ENCODE measurements around the gene FAM221B.
A peak's percentile ranks its signal among the peaks of the same experiment; 100 is the strongest.

The FAM221B gene

DNA sequence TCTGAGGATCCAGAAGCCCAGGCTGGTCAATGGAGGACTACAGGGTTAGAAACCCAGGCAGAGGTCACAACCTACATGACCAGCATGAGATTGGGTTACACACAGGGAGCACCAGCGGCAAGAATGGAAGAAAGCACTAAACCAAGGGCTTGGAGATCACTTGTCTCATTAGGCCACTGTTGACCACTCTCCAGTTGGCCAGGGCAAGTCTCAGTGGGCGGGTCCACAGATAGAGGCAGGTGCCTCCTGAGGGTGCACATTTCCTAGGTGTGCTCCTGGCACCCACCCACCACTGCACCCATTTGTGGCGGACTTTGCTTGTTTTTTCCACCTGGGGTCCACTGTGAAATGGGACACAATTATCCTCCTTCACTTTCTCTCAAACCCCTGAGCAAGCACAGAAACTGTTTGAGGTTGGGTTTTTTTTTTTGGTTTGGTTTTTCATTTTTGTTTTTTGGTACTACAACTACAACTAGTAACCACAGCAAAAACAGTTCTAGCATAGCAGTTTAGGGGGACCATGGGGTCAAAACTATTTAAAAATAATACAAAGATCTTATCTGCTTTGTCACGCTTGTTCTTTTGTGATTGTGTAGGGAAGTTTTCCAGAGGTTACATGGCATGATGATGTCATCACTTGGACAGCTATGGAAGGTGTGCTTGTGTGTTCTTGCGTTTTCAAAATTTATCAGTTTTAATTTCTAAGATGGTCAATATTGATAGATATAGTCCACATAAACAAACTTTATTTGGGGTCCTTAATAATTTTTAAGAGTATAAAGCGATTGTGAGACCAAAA lies 31.0 kb downstream of the FAM221B start:
- Histone ChIP-seq H3K9ac (ENCODE audit: low read length) (no peak overlapping the region), H3K4me2 (ENCODE audit: low read length) (no peak overlapping the region), H2BK120ac (ENCODE audit: low read depth, low read length) (no peak overlapping the region), H4K8ac (ENCODE audit: low read depth, low read length) (no peak overlapping the region), H4K5ac (ENCODE audit: low read length) (no peak overlapping the region), H3K79me1 (ENCODE audit: low read length) (peaks cover 6% of the 10 kb centered on the region), H3K18ac (ENCODE audit: low read length) (no peak overlapping the region), H2BK5ac (ENCODE audit: low read length) (no peak overlapping the region), H3K4me1 (ENCODE audit: control insufficient read depth, low read depth, low read length) (peaks cover 6% of the 10 kb centered on the region), H2BK15ac (replicated peaks; ENCODE audit: low read depth) (no peak overlapping the region), H3K79me2 (ENCODE audit: control insufficient read depth, insufficient read depth, low read length) (peaks cover 3% of the 10 kb centered on the region), H3K36me3 (ENCODE audit: control insufficient read depth, insufficient read depth, low read length) (no peaks in the 10 kb centered on the region), H3K27me3 (ENCODE audit: insufficient read depth, low read length, poor library complexity) (no peaks in the 10 kb centered on the region), H3K23ac (ENCODE audit: low read length) (no peak overlapping the region), H3K27ac (ENCODE audit: low read depth, low read length) (no peak overlapping the region), H3K4me3 (ENCODE audit: low read length) (no peak overlapping the region), H3K56ac (ENCODE audit: low read length) (no peak overlapping the region), H2AK5ac (ENCODE audit: low read length) (no peak overlapping the region), H3K4ac (ENCODE audit: low read depth, low read length) (no peak overlapping the region)
- DNase-seq, result no peak
- WGBS (ENCODE audit: extremely low coverage, insufficient coverage, low lambda C conversion rate), result no CpG with 5 or more reads among the region's 6 CpGs

GRCh38 chr9:35795695-35796094 lies 32.8 kb downstream of the FAM221B start:
- Histone ChIP-seq H3K79me1 (ENCODE audit: low read length) (peaks cover 6% of the 10 kb centered on the region), H3K36me3 (ENCODE audit: control insufficient read depth, insufficient read depth, low read length) (no peaks in the 10 kb centered on the region), H4K5ac (ENCODE audit: low read length) (no peak overlapping the region), H2AK5ac (ENCODE audit: low read length) (no peak overlapping the region), H4K8ac (ENCODE audit: low read depth, low read length) (no peak overlapping the region), H2BK120ac (ENCODE audit: low read depth, low read length) (no peak overlapping the region), H3K9ac (ENCODE audit: low read length) (no peak overlapping the region), H3K18ac (ENCODE audit: low read length) (no peak overlapping the region), H3K23ac (ENCODE audit: low read length) (no peak overlapping the region), H3K27ac (ENCODE audit: low read depth, low read length) (no peak overlapping the region), H3K4me3 (ENCODE audit: low read length) (no peak overlapping the region), H2BK5ac (ENCODE audit: low read length) (no peak overlapping the region), H3K4me1 (ENCODE audit: control insufficient read depth, low read depth, low read length) (peaks cover 6% of the 10 kb centered on the region), H3K27me3 (ENCODE audit: insufficient read depth, low read length, poor library complexity) (no peaks in the 10 kb centered on the region), H3K4me2 (ENCODE audit: low read length) (no peak overlapping the region), H2BK15ac (replicated peaks; ENCODE audit: low read depth) (no peak overlapping the region), H3K56ac (ENCODE audit: low read length) (no peak overlapping the region), H3K79me2 (ENCODE audit: control insufficient read depth, insufficient read depth, low read length) (peaks cover 3% of the 10 kb centered on the region), H3K4ac (ENCODE audit: low read depth, low read length) (no peak overlapping the region)
- no peak for DNase-seq

DNA sequence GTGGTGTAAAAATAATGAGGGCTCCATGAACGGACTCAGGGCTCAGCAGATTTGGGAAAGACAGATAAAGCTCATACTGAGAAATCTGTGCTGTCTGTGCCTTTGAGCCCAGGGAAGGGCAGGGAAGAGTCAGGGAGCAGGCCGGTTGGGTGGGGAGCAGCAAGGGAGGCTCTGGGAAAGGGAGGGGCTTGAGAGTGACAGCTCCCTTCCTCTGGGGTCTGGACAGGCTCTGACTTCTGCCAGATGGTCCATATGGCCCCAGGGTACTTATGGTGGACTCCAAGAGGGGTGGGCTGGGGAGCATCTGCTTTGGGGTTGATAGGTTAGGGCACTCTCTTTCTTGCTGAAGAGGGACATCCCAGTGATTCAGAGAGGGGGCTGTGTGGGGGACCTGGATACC lies 35.1 kb downstream of the FAM221B start:
- H3K4ac ChIP-seq (ENCODE audit: low read depth, low read length), result no peak overlapping the region
- H3K18ac ChIP-seq (ENCODE audit: low read length), result no peak overlapping the region
- H3K4me1 ChIP-seq (ENCODE audit: control insufficient read depth, low read depth, low read length), result peaks cover 6% of the 10 kb centered on the region
- H3K9ac ChIP-seq (ENCODE audit: low read length), result no peak overlapping the region
- no peak overlapping the region for H2BK15ac ChIP-seq (replicated peaks; ENCODE audit: low read depth)
- H3K79me1 ChIP-seq (ENCODE audit: low read length), result peaks cover 5% of the 10 kb centered on the region
- H3K79me2 ChIP-seq (ENCODE audit: control insufficient read depth, insufficient read depth, low read length), result peaks cover 3% of the 10 kb centered on the region
- no peak overlapping the region for H4K8ac ChIP-seq (ENCODE audit: low read depth, low read length)
- no peak for DNase-seq
- no peaks in the 10 kb centered on the region for H3K36me3 ChIP-seq (ENCODE audit: control insufficient read depth, insufficient read depth, low read length)
- no peak overlapping the region for H3K27ac ChIP-seq (ENCODE audit: low read depth, low read length)
- H2AK5ac ChIP-seq (ENCODE audit: low read length), result no peak overlapping the region
- no CpG with 5 or more reads among the region's 2 CpGs for WGBS (ENCODE audit: extremely low coverage, insufficient coverage, low lambda C conversion rate)
- H2BK120ac ChIP-seq (ENCODE audit: low read depth, low read length), result no peak overlapping the region
- H3K56ac ChIP-seq (ENCODE audit: low read length), result peak overlapping the region; percentile 49
- no peaks in the 10 kb centered on the region for H3K27me3 ChIP-seq (ENCODE audit: insufficient read depth, low read length, poor library complexity)
- H3K23ac ChIP-seq (ENCODE audit: low read length), result no peak overlapping the region
- no peak overlapping the region for H3K4me3 ChIP-seq (ENCODE audit: low read length)
- no peak overlapping the region for H3K4me2 ChIP-seq (ENCODE audit: low read length)
- no peak overlapping the region for H4K5ac ChIP-seq (ENCODE audit: low read length)
- H2BK5ac ChIP-seq (ENCODE audit: low read length), result no peak overlapping the region

- Histone ChIP-seq H4K8ac (ENCODE audit: low read depth, low read length) (no peak overlapping the region), H3K79me1 (ENCODE audit: low read length) (peaks cover 5% of the 10 kb centered on the region), H3K79me2 (ENCODE audit: control insufficient read depth, insufficient read depth, low read length) (peaks cover 3% of the 10 kb centered on the region), H3K36me3 (ENCODE audit: control insufficient read depth, insufficient read depth, low read length) (no peaks in the 10 kb centered on the region), H3K4me2 (ENCODE audit: low read length) (no peak overlapping the region), H3K4me1 (ENCODE audit: control insufficient read depth, low read depth, low read length) (peaks cover 6% of the 10 kb centered on the region), H3K4ac (ENCODE audit: low read depth, low read length) (no peak overlapping the region), H2BK5ac (ENCODE audit: low read length) (no peak overlapping the region), H2BK15ac (replicated peaks; ENCODE audit: low read depth) (no peak overlapping the region), H2AK5ac (ENCODE audit: low read length) (no peak overlapping the region), H4K5ac (ENCODE audit: low read length) (no peak overlapping the region), H3K18ac (ENCODE audit: low read length) (no peak overlapping the region), H3K9ac (ENCODE audit: low read length) (peak overlapping the region; percentile 21), H3K4me3 (ENCODE audit: low read length) (no peak overlapping the region), H3K27me3 (ENCODE audit: insufficient read depth, low read length, poor library complexity) (no peaks in the 10 kb centered on the region), H2BK120ac (ENCODE audit: low read depth, low read length) (no peak overlapping the region), H3K23ac (ENCODE audit: low read length) (no peak overlapping the region), H3K27ac (ENCODE audit: low read depth, low read length) (no peak overlapping the region), H3K56ac (ENCODE audit: low read length) (peak overlapping the region; percentile 67)
- no peak for DNase-seq
- no CpG with 5 or more reads among the region's 14 CpGs for WGBS (ENCODE audit: extremely low coverage, insufficient coverage, low lambda C conversion rate)
Observed at GRCh38 chr9:35792826-35793225, 35.7 kb downstream of the FAM221B start.

DNA sequence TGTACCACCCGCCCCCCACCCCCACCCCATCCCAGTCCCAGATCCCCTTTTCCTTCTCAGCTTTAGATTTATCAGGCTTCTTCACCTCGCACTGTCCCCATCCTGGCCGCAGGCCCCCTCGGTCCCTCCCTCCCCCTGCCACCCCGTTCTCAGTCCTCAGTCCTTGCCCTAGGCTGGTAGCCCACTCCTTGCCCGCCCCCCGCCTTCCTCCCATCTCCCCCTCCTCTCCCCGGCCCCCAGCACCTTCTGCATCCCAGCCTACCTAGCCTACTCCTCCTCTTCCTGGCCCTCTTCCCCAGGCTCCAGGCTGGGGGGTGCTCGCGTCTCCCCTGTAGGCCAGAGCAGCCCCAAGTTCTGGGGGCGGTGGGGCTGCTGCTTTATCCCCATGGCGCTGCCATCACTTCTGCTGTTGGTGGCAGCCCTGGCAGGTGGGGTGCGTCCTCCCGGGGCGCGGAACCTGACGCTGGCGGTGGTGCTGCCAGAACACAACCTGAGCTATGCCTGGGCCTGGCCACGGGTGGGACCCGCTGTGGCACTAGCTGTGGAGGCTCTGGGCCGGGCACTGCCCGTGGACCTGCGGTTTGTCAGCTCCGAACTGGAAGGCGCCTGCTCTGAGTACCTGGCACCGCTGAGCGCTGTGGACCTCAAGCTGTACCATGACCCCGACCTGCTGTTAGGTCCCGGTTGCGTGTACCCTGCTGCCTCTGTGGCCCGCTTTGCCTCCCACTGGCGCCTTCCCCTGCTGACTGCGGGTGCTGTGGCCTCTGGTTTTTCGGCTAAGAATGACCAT lies 36.3 kb downstream of the FAM221B start:
- no peak overlapping the region for H3K4me3 ChIP-seq (ENCODE audit: low read length)
- no peaks in the 10 kb centered on the region for H3K27me3 ChIP-seq (ENCODE audit: insufficient read depth, low read length, poor library complexity)

More for the DNA sequence above, 36.3 kb downstream of the FAM221B start:
- peaks cover 3% of the 10 kb centered on the region for H3K79me2 ChIP-seq (ENCODE audit: control insufficient read depth, insufficient read depth, low read length)
- H3K4ac ChIP-seq (ENCODE audit: low read depth, low read length), result peak overlapping the region; percentile 89
- peak overlapping the region; percentile 89 for H3K23ac ChIP-seq (ENCODE audit: low read length)
- peaks cover 5% of the 10 kb centered on the region for H3K79me1 ChIP-seq (ENCODE audit: low read length)
- H3K4me2 ChIP-seq (ENCODE audit: low read length), result no peak overlapping the region
- H4K8ac ChIP-seq (ENCODE audit: low read depth, low read length), result no peak overlapping the region
- WGBS (ENCODE audit: extremely low coverage, insufficient coverage, low lambda C conversion rate), result no CpG with 5 or more reads among the region's 34 CpGs
- no peaks in the 10 kb centered on the region for H3K36me3 ChIP-seq (ENCODE audit: control insufficient read depth, insufficient read depth, low read length)
- H3K18ac ChIP-seq (ENCODE audit: low read length), result peak overlapping the region; percentile 97
- H3K4me1 ChIP-seq (ENCODE audit: control insufficient read depth, low read depth, low read length), result peaks cover 6% of the 10 kb centered on the region
- H2BK15ac ChIP-seq (replicated peaks; ENCODE audit: low read depth), result no peak overlapping the region
- H2BK120ac ChIP-seq (ENCODE audit: low read depth, low read length), result no peak overlapping the region
- H3K9ac ChIP-seq (ENCODE audit: low read length), result no peak overlapping the region
- peak overlapping the region; percentile 94 for H3K56ac ChIP-seq (ENCODE audit: low read length)
- no peak overlapping the region for H3K27ac ChIP-seq (ENCODE audit: low read depth, low read length)
- no peak overlapping the region for H4K5ac ChIP-seq (ENCODE audit: low read length)
- DNase-seq, result no peak
- H2BK5ac ChIP-seq (ENCODE audit: low read length), result no peak overlapping the region
- H2AK5ac ChIP-seq (ENCODE audit: low read length), result no peak overlapping the region
